Measurements from ENCODE around the gene IPO13. TPM values are rescaled to one million over a fixed set of nuclear protein-coding genes. Genes with fewer than 3 reads are reported as not detected.

The IPO13 gene
- total and polyA plus RNA-seq, 9 donors, result 8.6 to 30.3 (median 20.8) TPM

GRCh38 chr1:44016041-44016889 is 69.5 kb downstream of the IPO13 start:
- Histone ChIP-seq H3K36me3 (no peaks in the 10 kb centered on the region), H3K4me3 (no peak overlapping the region), H3K9me3 (no peaks in the 10 kb centered on the region), H3K27me3 (no peaks in the 10 kb centered on the region), H3K4me1 (ENCODE audit: insufficient read depth) (no peaks in the 10 kb centered on the region), H3K27ac (no peak overlapping the region)
- intact Hi-C loops (cut with DNase I), result no loop called here
- no peak for TF ChIP-seq CTCF (IDR thresholded peaks at IDR 0.05)
- TF ChIP-seq POLR2A (IDR thresholded peaks at IDR 0.05), result no peak
- TF ChIP-seq EP300 (IDR thresholded peaks at IDR 0.05), result no peak
- 89 to 92% (median 89%) methylated on average over 20 of the region's 20 CpGs for WGBS, 3 donors
- no peak for DNase-seq

- Histone ChIP-seq H3K4me1 (ENCODE audit: insufficient read depth) (no peaks in the 10 kb centered on the region), H3K36me3 (no peaks in the 10 kb centered on the region), H3K27me3 (no peaks in the 10 kb centered on the region), H3K27ac (no peak overlapping the region), H3K9me3 (no peaks in the 10 kb centered on the region), H3K4me3 (no peak overlapping the region)
- intact Hi-C loops (cut with DNase I), result no loop called here
- TF ChIP-seq POLR2A (IDR thresholded peaks at IDR 0.05) (no peak), EP300 (IDR thresholded peaks at IDR 0.05) (no peak), CTCF (IDR thresholded peaks at IDR 0.05) (no peak)
- 89 to 91% (median 90%) methylated on average over 20 of the region's 20 CpGs for WGBS, 3 donors
- DNase-seq, result no peak
Observed at GRCh38 chr1:44016890-44017400, 70.2 kb downstream of the IPO13 start.

Other genes starting within 250 kb of the IPO13 start
- 10 to 100 TPM; 11.4 to 40.4 (median 27.1) TPM for gene ST3GAL3, start 239.4 kb upstream of the IPO13 start, total RNA-seq
- 10 to 100 TPM; 18.5 to 43.3 TPM for gene ST3GAL3, start 239.4 kb upstream of the IPO13 start, polyA plus RNA-seq
- gene ARTN, start 13.1 kb upstream of the IPO13 start, total RNA-seq, result 1 to 10 TPM in 3 of 7 donors, under 1 TPM in 4; 0.72 to 1.3 (median 0.92) TPM
- gene ARTN, start 13.1 kb upstream of the IPO13 start, polyA plus RNA-seq, result under 1 TPM in 1 of 2 donors, not detected in 1; 0.75 TPM
- gene DPH2, start 23.1 kb downstream of the IPO13 start, total RNA-seq, result 10 to 100 TPM in 6 of 7 donors, 1 to 10 TPM in 1; 7.2 to 27.0 (median 16.2) TPM
- 10 to 100 TPM in 1 of 2 donors, 1 to 10 TPM in 1; 8.5 to 12.7 TPM for gene DPH2, start 23.1 kb downstream of the IPO13 start, polyA plus RNA-seq
- 100 to 1,000 TPM in 1 of 7 donors, 10 to 100 TPM in 6; 46.1 to 108 (median 66.9) TPM for gene ATP6V0B, start 28.0 kb downstream of the IPO13 start, total RNA-seq
- gene ATP6V0B, start 28.0 kb downstream of the IPO13 start, polyA plus RNA-seq, result 10 to 100 TPM; 74.4 to 76.1 TPM
- gene B4GALT2, start 32.3 kb downstream of the IPO13 start, total RNA-seq, result 10 to 100 TPM; 11.9 to 51.3 (median 33.9) TPM
- gene B4GALT2, start 32.3 kb downstream of the IPO13 start, polyA plus RNA-seq, result 10 to 100 TPM; 14.4 to 22.1 TPM
- 10 to 100 TPM in 1 of 7 donors, 1 to 10 TPM in 6; 2.1 to 23.3 (median 7.3) TPM for gene CCDC24, start 44.6 kb downstream of the IPO13 start, total RNA-seq
- 1 to 10 TPM; 1.1 to 6.2 TPM for gene CCDC24, start 44.6 kb downstream of the IPO13 start, polyA plus RNA-seq
- 10 to 100 TPM in 1 of 7 donors, 1 to 10 TPM in 6; 1.1 to 74.1 (median 4.6) TPM for gene SLC6A9, start 84.5 kb downstream of the IPO13 start, total RNA-seq
- 10 to 100 TPM in 1 of 2 donors, 1 to 10 TPM in 1; 2.1 to 14.1 TPM for gene SLC6A9, start 84.5 kb downstream of the IPO13 start, polyA plus RNA-seq
- gene KLF17, start 171.9 kb downstream of the IPO13 start, total RNA-seq, result under 1 TPM in 3 of 7 donors, not detected in 4; 0.05 to 0.40 (median 0.23) TPM
- under 1 TPM in 1 of 2 donors, not detected in 1; 0.10 TPM for gene KLF17, start 171.9 kb downstream of the IPO13 start, polyA plus RNA-seq
- not detected for gene KLF18, start 194.7 kb downstream of the IPO13 start, total RNA-seq
- not detected for gene KLF18, start 194.7 kb downstream of the IPO13 start, polyA plus RNA-seq